Liver (tissue), 3 donors: ENCODE measurements around the gene ZNF148.

Source experiments
- CTCF ChIP-seq: fragments of 150-350 bp; IDR thresholded peaks from 2 replicates; pipeline ENCODE4 v1.5.1; 2017; ENCODE audit warnings: improper control_type of control experiment, low read depth, low read length; ENCODE audit not compliant: missing input control
- EGR1 ChIP-seq, 2 donors: IDR thresholded peaks; 2 replicates each; pipeline ENCODE4 v1.6.1; 2016 to 2018; ENCODE audit warnings: antibody characterized with exemption in 2 of 2, low read depth in 2 of 2
- MAX ChIP-seq: IDR thresholded peaks from 2 replicates; pipeline ENCODE4 v1.6.1; 2016; ENCODE audit warnings: antibody characterized with exemption
- RAD21 ChIP-seq, 2 donors: IDR thresholded peaks; 2 replicates each; pipeline ENCODE4 v1.6.1; 2016; ENCODE audit warnings: antibody characterized with exemption in 2 of 2, mild to moderate bottlenecking in 2 of 2
- REST ChIP-seq: IDR thresholded peaks from 2 replicates; pipeline ENCODE4 v1.6.1; 2016; ENCODE audit warnings: antibody characterized with exemption, mild to moderate bottlenecking
- SP1 ChIP-seq: IDR thresholded peaks from 2 replicates; pipeline ENCODE4 v1.6.1; 2018; ENCODE audit warnings: antibody characterized with exemption, mild to moderate bottlenecking
- TAF1 ChIP-seq: conservative IDR thresholded peaks from 2 replicates; pipeline ENCODE4 v1.6.1; 2016; ENCODE audit warnings: antibody characterized with exemption, mild to moderate bottlenecking
- YY1 ChIP-seq: IDR thresholded peaks from 2 replicates; pipeline ENCODE4 v1.6.1; 2016; ENCODE audit warnings: antibody characterized with exemption, mild to moderate bottlenecking
- ZBTB33 ChIP-seq: IDR thresholded peaks from 2 replicates; pipeline ENCODE4 v1.6.1; 2016; ENCODE audit warnings: antibody characterized with exemption
- donor health status: healthy.
- donor health status: healthy.

DNA sequence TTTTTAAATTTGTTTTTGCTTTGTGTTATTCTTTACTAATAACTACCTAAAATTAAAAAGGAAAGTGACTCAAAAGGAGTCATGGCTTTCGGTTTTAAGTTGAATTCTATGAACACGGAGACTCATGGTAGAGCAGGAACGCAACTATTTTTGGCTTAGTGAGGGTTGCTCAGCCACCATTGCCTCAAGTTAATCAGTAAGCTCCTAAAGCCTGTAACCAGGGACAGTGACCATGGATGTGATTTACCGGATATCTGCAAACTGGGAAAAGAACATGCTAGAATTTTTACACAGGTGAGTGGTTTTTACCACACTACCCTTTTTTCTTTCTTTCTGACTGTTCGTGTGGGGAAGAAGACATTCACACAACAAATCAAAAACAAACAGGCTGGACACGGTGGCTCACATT is 174.4 kb downstream of the ZNF148 start:
- TF ChIP-seq CTCF (no peak), YY1 (peak; percentile 97), MAX (no peak), TAF1 (no peak), ZBTB33 (no peak), EGR1 (IDR thresholded peaks at IDR 0.05; ENCODE audit: low read depth in 2 of 2) (no peak), REST (no peak), SP1 (peak; percentile 28), RAD21 (IDR thresholded peaks at IDR 0.05) (peak in 1 of 2 donors; percentile 32)
